Measurements from ENCODE around the gene ZFC3H1.

Gene ZFC3H1

DNA sequence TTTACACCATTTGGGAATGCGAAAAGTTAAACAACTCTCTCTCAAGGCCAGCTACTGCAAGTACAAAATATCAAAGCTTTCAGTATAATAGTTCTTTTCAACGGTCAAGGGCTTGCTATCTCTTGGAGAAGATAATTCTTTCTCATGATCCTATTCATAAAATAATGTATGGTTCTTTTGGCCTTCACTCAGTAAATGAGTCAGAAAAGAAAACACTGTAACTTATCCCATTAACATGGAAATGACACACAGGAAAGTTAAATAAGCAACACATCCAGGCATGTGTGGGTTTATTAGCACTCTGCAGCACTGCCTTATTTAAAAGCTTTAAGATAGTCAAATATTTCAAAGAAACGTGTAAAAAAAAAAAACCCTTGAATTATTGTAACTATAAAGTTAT lies 36.9 kb downstream of the ZFC3H1 start:
- no peak overlapping the region for H3K27ac ChIP-seq (ENCODE audit: low read depth, low read length)
- no peaks in the 10 kb centered on the region for H3K27me3 ChIP-seq (ENCODE audit: low read length)
- H2AFZ ChIP-seq (ENCODE audit: low read depth, low read length, severe bottlenecking) = no peak overlapping the region
- H3K4me3 ChIP-seq (ENCODE audit: insufficient read depth, low read length, poor library complexity, severe bottlenecking) = no peak overlapping the region
- no peaks in the 10 kb centered on the region for H3K9me3 ChIP-seq (ENCODE audit: insufficient read depth, low read length)
- no peaks in the 10 kb centered on the region; the same call in 1 of the 2 replicates for H3K79me2 ChIP-seq (ENCODE audit: insufficient read depth, low read length)
- no peak overlapping the region for H3K4me2 ChIP-seq (ENCODE audit: low read depth, low read length, poor library complexity, severe bottlenecking)
- no peak overlapping the region for H3K9ac ChIP-seq (ENCODE audit: low read length)
- no peaks in the 10 kb centered on the region for H4K20me1 ChIP-seq (ENCODE audit: low read depth, low read length)
- H3K9me2 ChIP-seq (replicated peaks; ENCODE audit: insufficient read depth, low read length) = no peaks in the 10 kb centered on the region
- no peak for TF ChIP-seq EZH2phosphoT487 (conservative IDR thresholded peaks at IDR 0.05; ENCODE audit: low read length)
- TF ChIP-seq, protein P1, sequence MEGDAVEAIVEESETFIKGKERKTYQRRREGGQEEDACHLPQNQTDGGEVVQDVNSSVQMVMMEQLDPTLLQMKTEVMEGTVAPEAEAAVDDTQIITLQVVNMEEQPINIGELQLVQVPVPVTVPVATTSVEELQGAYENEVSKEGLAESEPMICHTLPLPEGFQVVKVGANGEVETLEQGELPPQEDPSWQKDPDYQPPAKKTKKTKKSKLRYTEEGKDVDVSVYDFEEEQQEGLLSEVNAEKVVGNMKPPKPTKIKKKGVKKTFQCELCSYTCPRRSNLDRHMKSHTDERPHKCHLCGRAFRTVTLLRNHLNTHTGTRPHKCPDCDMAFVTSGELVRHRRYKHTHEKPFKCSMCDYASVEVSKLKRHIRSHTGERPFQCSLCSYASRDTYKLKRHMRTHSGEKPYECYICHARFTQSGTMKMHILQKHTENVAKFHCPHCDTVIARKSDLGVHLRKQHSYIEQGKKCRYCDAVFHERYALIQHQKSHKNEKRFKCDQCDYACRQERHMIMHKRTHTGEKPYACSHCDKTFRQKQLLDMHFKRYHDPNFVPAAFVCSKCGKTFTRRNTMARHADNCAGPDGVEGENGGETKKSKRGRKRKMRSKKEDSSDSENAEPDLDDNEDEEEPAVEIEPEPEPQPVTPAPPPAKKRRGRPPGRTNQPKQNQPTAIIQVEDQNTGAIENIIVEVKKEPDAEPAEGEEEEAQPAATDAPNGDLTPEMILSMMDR (IDR thresholded peaks at IDR 0.05; ENCODE audit: insufficient read depth, low read length, poor library complexity, severe bottlenecking) = no peak
- peaks cover 17% of the 10 kb centered on the region for H3F3A ChIP-seq (ENCODE audit: insufficient read depth)
- H3K36me3 ChIP-seq (ENCODE audit: low read length) = peaks cover 92% of the 10 kb centered on the region

DNA sequence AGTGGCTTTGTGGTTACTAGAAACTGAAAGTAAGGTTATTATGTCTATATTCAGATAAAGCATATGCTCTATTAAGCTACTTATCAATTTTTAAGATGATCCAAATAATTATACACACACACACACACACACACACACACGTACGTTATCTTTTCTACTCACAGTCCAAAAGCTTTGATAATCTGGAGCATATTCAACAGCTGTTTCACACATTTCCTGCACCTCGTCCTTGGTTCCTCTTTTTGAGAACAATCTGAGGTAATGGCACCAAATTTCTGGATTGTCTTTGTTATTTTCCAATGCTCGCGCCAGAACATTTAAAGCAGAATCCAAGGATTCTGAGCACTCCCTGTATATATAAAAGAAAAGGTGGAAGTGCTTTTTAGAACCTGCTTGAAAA lies 37.5 kb downstream of the ZFC3H1 start:
- TF ChIP-seq EZH2phosphoT487 (conservative IDR thresholded peaks at IDR 0.05; ENCODE audit: low read length) = no peak
- TF ChIP-seq, protein P1 (IDR thresholded peaks at IDR 0.05; ENCODE audit: insufficient read depth, low read length, poor library complexity, severe bottlenecking) = no peak
- no peaks in the 10 kb centered on the region for H4K20me1 ChIP-seq (ENCODE audit: low read depth, low read length)
- H3K36me3 ChIP-seq (ENCODE audit: low read length) = peaks cover 88% of the 10 kb centered on the region
- H3K79me2 ChIP-seq (ENCODE audit: insufficient read depth, low read length) = no peaks in the 10 kb centered on the region; the same call in 1 of the 2 replicates
- H3K4me2 ChIP-seq (ENCODE audit: low read depth, low read length, poor library complexity, severe bottlenecking) = no peak overlapping the region
- no peaks in the 10 kb centered on the region for H3K9me2 ChIP-seq (replicated peaks; ENCODE audit: insufficient read depth, low read length)
- no peak overlapping the region for H2AFZ ChIP-seq (ENCODE audit: low read depth, low read length, severe bottlenecking)
- no peaks in the 10 kb centered on the region for H3K9me3 ChIP-seq (ENCODE audit: insufficient read depth, low read length)
- no peak overlapping the region for H3K4me3 ChIP-seq (ENCODE audit: insufficient read depth, low read length, poor library complexity, severe bottlenecking)
- peaks cover 13% of the 10 kb centered on the region for H3F3A ChIP-seq (ENCODE audit: insufficient read depth)
- no peak overlapping the region for H3K27ac ChIP-seq (ENCODE audit: low read depth, low read length)
- no peaks in the 10 kb centered on the region for H3K27me3 ChIP-seq (ENCODE audit: low read length)
- H3K9ac ChIP-seq (ENCODE audit: low read length) = no peak overlapping the region

DNA sequence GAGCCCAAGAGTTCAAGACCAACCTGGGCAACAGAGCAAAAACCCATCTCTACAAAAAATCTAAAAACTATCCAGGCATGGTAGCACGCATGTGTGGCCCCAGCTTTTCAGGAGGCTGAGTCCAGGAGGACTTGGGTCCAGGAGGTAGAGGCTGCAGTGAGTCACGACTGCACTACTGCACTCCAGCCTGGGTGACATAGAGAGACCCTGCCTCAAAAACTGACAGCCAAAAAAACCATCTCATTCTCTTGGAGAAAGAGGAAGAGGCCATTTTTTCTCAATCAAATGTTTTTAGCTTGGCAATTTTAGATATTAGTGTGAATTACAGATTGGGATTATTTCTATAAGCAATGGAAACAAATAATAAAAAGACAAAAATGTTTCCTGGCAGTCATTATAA lies 38.2 kb downstream of the ZFC3H1 start:
- Histone ChIP-seq H3K27me3 (ENCODE audit: low read length) (no peaks in the 10 kb centered on the region), H4K20me1 (ENCODE audit: low read depth, low read length) (no peaks in the 10 kb centered on the region), H3F3A (ENCODE audit: insufficient read depth) (peaks cover 13% of the 10 kb centered on the region), H3K4me3 (ENCODE audit: insufficient read depth, low read length, poor library complexity, severe bottlenecking) (no peak overlapping the region), H2AFZ (ENCODE audit: low read depth, low read length, severe bottlenecking) (no peak overlapping the region), H3K79me2 (ENCODE audit: insufficient read depth, low read length) (no peaks in the 10 kb centered on the region; the same call in 1 of the 2 replicates), H3K36me3 (ENCODE audit: low read length) (peaks cover 82% of the 10 kb centered on the region), H3K4me2 (ENCODE audit: low read depth, low read length, poor library complexity, severe bottlenecking) (no peak overlapping the region), H3K9me2 (replicated peaks; ENCODE audit: insufficient read depth, low read length) (no peaks in the 10 kb centered on the region), H3K27ac (ENCODE audit: low read depth, low read length) (no peak overlapping the region), H3K9me3 (ENCODE audit: insufficient read depth, low read length) (no peaks in the 10 kb centered on the region), H3K9ac (ENCODE audit: low read length) (no peak overlapping the region)
- TF ChIP-seq EZH2phosphoT487 (conservative IDR thresholded peaks at IDR 0.05; ENCODE audit: low read length) = no peak

DNA sequence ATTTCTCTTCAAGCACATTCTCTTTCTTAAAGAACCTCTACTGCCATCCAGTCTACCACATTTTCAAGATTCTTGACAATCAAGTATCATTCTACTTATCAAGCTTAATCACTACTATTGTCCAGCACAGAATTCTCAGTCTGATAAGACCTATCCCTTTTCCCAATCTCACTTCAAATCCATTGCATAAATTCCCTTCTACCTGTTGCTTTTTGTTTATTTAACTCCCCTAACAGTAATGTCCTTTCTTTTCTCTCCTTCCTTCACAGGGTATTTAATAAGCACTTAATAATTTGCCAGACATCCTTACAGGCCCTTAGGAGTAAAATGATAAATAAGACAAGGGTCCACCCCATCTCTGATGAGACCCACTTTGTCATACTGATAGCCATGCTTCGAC lies 41.7 kb downstream of the ZFC3H1 start:
- no peaks in the 10 kb centered on the region for H3K27me3 ChIP-seq (ENCODE audit: low read length)
- no peak overlapping the region for H3K9ac ChIP-seq (ENCODE audit: low read length)
- no peak overlapping the region for H3K4me2 ChIP-seq (ENCODE audit: low read depth, low read length, poor library complexity, severe bottlenecking)
- no peaks in the 10 kb centered on the region for H4K20me1 ChIP-seq (ENCODE audit: low read depth, low read length)
- H3K27ac ChIP-seq (ENCODE audit: low read depth, low read length) = no peak overlapping the region
- no peaks in the 10 kb centered on the region for H3K9me2 ChIP-seq (replicated peaks; ENCODE audit: insufficient read depth, low read length)
- no peaks in the 10 kb centered on the region; the same call in none of the 2 replicates for H3F3A ChIP-seq (ENCODE audit: insufficient read depth)
- H3K9me3 ChIP-seq (ENCODE audit: insufficient read depth, low read length) = no peaks in the 10 kb centered on the region
- no peak overlapping the region for H3K4me3 ChIP-seq (ENCODE audit: insufficient read depth, low read length, poor library complexity, severe bottlenecking)
- H3K79me2 ChIP-seq (ENCODE audit: insufficient read depth, low read length) = no peaks in the 10 kb centered on the region
- peaks cover 78% of the 10 kb centered on the region for H3K36me3 ChIP-seq (ENCODE audit: low read length)
- H2AFZ ChIP-seq (ENCODE audit: low read depth, low read length, severe bottlenecking) = no peak overlapping the region
- TF ChIP-seq, protein P1 (IDR thresholded peaks at IDR 0.05; ENCODE audit: insufficient read depth, low read length, poor library complexity, severe bottlenecking) = no peak
- no peak for TF ChIP-seq EZH2phosphoT487 (conservative IDR thresholded peaks at IDR 0.05; ENCODE audit: low read length)
